HepG2 (cell line): ENCODE results near the gene FAM174C. TPM values are rescaled to one million over a fixed set of nuclear protein-coding genes. Genes with fewer than 3 reads are reported as not detected.

Experiments used
- IRX3 ChIP-seq: sonication (generic); formaldehyde crosslinking; IDR thresholded peaks from 2 replicates; pipeline ENCODE4 v1.8.1; 2023; ENCODE audit warnings: mild to moderate bottlenecking, low read depth, missing genetic modification reagents, borderline replicate concordance
- ZNF407 ChIP-seq: sonication (generic); formaldehyde crosslinking; IDR thresholded peaks from one replicate; pipeline ENCODE4 v1.5.1; 2020; ENCODE audit warnings: mild to moderate bottlenecking, missing genetic modification reagents; ENCODE audit errors: not compliant biosample characterization
- polyA plus RNA-seq, 8 experiments: library from polyadenylated mRNA; depleted of rRNA in 3 of 8; stranded (reverse) in 7 of 8; unstranded in 1 of 8; fragments of >200 nt; fragmentation: Illumina TruSeq in 4 of 8; extraction: Trizol in 4 of 8; gene quantifications; 2 replicates each; pipeline versions ENCODE4 v1.2.1 to v1.2.3, GENCODE V29; 2011 to 2016; ENCODE audit warnings: low read depth in 4 of 8, missing spikeins in 1 of 8, mixed read lengths in 1 of 8; ENCODE audit not compliant: insufficient read depth in 1 of 8
- total RNA-seq, 5 experiments: library from RNA; depleted of rRNA; stranded (reverse); fragments of >200 nt; fragmentation: Illumina TruSeq; extraction: Trizol; gene quantifications; 2 replicates each; pipeline ENCODE4 v1.2.3, GENCODE V29; 2016; ENCODE audit warnings: low read depth in 1 of 5

Gene FAM174C
- total and polyA plus RNA-seq, 2 of the 13 experiments (the other 11 are each of a cell fraction or from before 2014, with no cell fraction given), result 19.5 to 31.3 TPM

GRCh38 chr19:1270854-1271527, 4.3 kb upstream of the FAM174C start (continued):
- TF ChIP-seq ZNF407 (CRISPR knock-in tag) (no peak), IRX3 (CRISPR knock-in tag) (no peak)
